HL-60 (cell line): ENCODE measurements around the gene DBNDD2.

ENCODE experiments used
- GABPA ChIP-seq: IDR thresholded peaks from 2 replicates; pipeline ENCODE4 v1.6.1; 2012; ENCODE audit warnings: low read depth
- POLR2AphosphoS5 ChIP-seq: IDR thresholded peaks from 2 replicates; pipeline ENCODE4 v1.6.1; 2012; ENCODE audit warnings: low read depth
- SPI1 ChIP-seq: IDR thresholded peaks from 2 replicates; pipeline ENCODE4 v1.6.1; 2012; ENCODE audit warnings: low read depth, mild to moderate bottlenecking, borderline replicate concordance
- TF ChIP-seq, protein P1 (sequence below): IDR thresholded peaks from one replicate; pipeline ENCODE4 v1.5.1; 2011; ENCODE audit warnings: low read length, control low read depth, inconsistent platforms; ENCODE audit not compliant: insufficient read depth
- TF ChIP-seq, protein P2 (sequence below): IDR thresholded peaks from 2 replicates; pipeline ENCODE4 v1.6.1; 2012; ENCODE audit warnings: low read depth; ENCODE audit not compliant: insufficient replicate concordance

DNA sequence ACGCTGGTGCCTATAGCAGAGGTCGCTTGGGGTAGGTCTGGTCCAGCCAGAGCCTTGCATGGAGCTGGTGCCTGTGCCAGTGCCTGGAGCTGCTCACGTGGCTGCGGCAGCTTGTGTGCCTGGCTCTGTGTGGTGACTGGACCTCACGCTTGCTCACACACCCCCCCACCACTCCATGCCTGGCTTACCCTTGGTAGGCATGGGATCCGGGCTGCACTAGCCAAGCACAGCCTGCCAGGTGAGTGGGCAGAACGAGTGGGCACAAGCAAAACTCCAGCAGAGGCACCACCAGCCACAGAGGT, 13.0 kb upstream of the DBNDD2 start:
- TF ChIP-seq, protein P1, sequence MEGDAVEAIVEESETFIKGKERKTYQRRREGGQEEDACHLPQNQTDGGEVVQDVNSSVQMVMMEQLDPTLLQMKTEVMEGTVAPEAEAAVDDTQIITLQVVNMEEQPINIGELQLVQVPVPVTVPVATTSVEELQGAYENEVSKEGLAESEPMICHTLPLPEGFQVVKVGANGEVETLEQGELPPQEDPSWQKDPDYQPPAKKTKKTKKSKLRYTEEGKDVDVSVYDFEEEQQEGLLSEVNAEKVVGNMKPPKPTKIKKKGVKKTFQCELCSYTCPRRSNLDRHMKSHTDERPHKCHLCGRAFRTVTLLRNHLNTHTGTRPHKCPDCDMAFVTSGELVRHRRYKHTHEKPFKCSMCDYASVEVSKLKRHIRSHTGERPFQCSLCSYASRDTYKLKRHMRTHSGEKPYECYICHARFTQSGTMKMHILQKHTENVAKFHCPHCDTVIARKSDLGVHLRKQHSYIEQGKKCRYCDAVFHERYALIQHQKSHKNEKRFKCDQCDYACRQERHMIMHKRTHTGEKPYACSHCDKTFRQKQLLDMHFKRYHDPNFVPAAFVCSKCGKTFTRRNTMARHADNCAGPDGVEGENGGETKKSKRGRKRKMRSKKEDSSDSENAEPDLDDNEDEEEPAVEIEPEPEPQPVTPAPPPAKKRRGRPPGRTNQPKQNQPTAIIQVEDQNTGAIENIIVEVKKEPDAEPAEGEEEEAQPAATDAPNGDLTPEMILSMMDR: no peak
- TF ChIP-seq, protein P2, sequence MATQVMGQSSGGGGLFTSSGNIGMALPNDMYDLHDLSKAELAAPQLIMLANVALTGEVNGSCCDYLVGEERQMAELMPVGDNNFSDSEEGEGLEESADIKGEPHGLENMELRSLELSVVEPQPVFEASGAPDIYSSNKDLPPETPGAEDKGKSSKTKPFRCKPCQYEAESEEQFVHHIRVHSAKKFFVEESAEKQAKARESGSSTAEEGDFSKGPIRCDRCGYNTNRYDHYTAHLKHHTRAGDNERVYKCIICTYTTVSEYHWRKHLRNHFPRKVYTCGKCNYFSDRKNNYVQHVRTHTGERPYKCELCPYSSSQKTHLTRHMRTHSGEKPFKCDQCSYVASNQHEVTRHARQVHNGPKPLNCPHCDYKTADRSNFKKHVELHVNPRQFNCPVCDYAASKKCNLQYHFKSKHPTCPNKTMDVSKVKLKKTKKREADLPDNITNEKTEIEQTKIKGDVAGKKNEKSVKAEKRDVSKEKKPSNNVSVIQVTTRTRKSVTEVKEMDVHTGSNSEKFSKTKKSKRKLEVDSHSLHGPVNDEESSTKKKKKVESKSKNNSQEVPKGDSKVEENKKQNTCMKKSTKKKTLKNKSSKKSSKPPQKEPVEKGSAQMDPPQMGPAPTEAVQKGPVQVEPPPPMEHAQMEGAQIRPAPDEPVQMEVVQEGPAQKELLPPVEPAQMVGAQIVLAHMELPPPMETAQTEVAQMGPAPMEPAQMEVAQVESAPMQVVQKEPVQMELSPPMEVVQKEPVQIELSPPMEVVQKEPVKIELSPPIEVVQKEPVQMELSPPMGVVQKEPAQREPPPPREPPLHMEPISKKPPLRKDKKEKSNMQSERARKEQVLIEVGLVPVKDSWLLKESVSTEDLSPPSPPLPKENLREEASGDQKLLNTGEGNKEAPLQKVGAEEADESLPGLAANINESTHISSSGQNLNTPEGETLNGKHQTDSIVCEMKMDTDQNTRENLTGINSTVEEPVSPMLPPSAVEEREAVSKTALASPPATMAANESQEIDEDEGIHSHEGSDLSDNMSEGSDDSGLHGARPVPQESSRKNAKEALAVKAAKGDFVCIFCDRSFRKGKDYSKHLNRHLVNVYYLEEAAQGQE: no peak
- TF ChIP-seq POLR2AphosphoS5 (no peak), SPI1 (no peak), GABPA (no peak)
